ENCODE results near the gene EDARADD.
"Not testable (repeated sequence)": the region's sequence is repeated elsewhere in the genome, so short reads cannot be mapped to it uniquely, and the experiment has no call there.

EDARADD gene

DNA sequence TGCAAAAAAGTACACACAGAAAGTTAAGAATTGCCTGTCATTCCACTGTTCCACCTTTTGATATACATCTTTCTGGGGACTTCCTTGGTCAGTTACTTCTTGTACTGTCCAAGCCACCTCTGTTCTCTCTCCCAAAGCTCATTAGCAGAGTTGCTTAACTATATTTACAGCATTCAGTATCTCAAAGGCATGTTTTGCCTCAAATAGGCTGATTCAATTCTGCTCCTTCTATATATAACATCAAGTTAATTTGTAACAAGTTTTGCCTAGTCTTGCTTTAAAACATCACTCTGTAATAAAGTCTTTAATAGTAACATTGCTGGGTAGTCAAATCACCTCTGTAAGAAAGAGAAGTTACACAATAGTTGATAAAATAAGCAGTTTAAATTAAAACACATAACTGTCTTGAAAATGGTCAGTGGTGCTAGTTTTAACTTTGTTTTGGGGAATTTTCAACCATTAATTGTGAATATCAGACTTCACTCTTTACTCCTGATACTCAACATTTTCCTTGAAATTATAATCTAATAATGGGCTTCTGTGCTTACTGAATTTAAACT is 35.7 kb downstream of the EDARADD start:
- FAIRE-seq (no peak), DNase-seq (ENCODE audit: low spot score) (no peak)

DNA sequence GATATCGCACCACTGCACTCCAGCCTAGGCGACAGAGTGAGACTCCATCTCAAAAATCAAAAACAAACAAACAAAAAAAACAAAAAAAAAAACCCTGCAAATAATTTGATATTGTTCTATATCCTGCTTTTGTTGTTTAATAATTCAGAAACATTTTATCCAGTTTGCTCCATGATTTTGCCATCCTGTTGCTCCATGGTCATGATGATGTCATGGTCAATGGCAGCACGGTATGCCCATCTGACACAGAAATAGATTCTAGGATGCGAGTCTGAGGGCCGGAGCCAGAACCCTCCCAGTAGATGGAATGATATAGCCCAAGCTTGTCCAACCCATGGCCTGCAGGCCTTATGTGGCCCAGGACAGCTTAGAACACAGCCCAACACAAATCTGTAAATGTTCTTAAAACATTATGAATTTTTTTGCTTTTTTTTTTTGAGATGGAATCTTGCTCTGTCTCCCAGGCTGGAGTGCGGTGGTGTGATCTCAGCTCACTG is 39.8 kb downstream of the EDARADD start:
- FAIRE-seq, result no peak
- no peak for DNase-seq (ENCODE audit: low spot score)

DNA sequence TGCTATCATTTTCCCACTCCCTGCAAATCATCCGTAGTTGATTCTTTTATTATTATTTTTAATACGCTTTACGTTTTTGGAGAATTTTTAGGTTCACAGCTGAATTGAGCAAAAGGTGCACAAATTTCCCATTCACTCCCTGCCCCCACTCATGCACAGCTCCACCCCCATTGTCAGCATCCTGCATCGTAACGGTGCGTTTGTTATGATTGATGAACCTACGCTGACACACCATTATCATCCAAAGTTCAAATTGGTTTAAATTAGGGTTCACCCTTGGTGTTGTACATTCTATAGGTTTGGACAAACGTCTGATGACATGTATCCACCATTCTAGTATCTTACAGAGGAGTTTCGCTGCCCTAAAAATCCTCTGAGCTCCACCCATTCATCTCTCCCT is 44.5 kb downstream of the EDARADD start:
- no peak for FAIRE-seq
- no peak for DNase-seq (ENCODE audit: low spot score)

DNA sequence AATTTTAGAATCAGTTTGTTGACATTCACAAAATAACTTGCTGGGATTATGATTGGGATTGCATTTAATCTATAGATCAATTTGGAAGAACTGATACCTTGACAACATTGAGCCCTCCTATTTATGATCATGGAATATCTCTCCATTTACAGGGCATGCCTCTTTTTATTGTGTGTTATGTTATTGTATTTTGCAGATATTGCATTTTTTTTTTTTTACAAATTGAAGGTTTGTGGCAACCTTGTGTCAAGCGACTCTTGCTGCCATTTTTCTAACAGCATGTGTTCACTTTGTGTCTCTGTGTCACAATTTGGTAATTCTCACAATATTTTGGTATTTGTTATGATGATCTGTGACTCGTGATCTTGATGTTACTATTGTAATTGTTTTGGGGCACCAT is 46.3 kb downstream of the EDARADD start:
- DNase-seq (ENCODE audit: low spot score) (no peak), FAIRE-seq (no peak)

DNA sequence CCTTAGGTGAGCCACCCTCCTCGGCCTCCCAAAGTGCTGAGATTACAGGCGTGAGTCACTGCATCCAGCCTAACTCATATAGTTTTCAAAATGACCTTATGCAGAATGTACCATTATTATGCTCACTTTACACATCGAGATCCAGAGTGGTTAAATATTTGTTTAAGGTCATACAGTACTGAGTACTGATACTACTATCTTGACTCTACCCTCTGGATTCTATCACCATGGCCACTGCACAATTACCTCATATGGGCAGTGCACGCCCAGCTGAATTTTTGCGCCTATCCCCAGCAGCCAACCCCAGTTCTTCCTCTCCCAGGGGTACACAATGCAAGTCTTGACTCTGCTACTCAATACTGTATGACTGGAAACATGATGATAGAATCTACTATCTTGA is 56.7 kb downstream of the EDARADD start:
- DNase-seq (ENCODE audit: low spot score) (no peak), FAIRE-seq (no peak)

DNA sequence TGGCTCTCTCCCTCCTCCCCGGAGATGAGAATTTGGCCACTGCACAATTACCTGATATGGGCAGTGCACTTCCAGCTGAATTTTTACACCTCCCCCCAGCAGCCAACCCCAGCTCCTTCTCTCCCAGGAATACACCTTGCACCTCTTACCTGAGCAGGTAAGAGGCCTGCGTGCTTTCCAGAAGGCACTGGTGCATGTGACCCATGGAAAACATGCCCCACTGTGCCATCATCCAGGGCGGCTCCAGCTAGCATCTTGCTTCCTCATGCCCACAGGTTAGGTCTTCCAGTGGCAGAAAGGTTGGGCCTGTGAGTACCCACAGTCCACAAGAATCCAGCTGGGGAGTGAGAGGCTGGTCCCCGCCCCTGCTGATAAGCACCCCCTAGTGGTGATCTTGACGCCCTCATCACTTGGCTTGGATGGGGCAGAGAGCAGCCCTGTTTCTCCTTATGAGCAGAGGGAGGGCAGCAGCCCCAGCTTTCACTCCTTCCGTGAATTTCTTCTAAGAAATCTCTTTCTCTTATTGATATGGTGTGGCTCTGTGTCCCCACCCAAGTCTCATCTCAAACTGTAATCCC is 57.8 kb downstream of the EDARADD start:
- FAIRE-seq (no peak), DNase-seq (ENCODE audit: low spot score) (no peak)

DNA sequence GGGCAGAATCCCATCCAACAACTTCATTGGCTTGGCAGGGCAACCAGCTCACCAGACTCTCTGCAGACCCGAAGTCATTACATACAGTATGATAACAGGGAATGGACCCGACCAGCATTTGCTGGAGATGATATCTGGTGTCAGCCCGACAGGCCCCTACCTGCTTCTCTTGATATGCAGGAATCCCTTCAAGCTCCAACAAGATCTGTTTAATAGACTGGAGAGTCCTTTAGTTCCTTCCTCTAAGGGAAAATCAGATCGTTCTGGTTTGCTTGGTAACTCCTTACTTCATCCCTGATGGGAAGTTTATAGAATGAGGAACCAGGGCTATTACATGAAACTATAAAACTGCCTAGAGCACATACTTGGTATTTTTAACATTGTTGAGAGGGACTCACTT is 61.2 kb downstream of the EDARADD start:
- DNase-seq (ENCODE audit: low spot score) (no peak), FAIRE-seq (no peak)

DNA sequence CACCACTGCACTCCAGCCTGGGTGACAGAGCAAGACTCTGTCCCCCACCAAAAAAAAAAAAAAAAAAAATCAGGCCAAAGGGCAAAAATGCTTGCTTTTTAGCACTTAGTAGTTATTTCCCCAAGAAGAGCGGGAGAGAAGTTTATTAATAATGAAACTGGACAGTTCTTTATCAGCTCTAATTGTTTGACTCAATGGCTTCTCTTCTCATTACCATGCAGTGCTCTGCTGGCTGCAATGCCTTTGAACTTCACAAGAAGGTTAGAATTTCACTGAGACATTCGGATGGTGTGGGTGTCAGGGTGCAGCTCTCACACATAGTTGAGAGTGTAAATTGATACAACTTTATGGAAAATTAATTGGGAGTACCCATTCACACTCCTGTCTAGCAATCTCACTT is 63.7 kb downstream of the EDARADD start:
- DNase-seq (ENCODE audit: low spot score), result no peak
- no peak for FAIRE-seq

DNA sequence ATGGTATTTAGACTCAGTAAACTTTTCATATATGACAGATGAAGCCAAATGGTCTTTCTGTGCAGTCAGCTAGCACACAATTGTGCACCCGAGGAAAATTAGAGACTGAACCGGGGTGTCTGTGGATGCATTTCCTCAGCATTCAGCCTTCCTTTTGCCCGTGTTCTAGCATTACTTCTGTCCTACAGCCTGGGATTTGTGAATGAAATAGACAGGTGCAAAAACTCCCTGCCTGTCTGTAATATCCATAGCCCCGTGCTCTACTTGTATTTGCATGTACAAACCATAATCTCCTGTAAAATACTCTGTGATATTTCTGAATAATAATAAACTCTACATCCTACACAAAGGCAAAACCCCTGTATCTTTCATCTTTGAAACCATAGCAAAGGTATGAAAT is 64.9 kb downstream of the EDARADD start:
- FAIRE-seq, result no peak

DNA sequence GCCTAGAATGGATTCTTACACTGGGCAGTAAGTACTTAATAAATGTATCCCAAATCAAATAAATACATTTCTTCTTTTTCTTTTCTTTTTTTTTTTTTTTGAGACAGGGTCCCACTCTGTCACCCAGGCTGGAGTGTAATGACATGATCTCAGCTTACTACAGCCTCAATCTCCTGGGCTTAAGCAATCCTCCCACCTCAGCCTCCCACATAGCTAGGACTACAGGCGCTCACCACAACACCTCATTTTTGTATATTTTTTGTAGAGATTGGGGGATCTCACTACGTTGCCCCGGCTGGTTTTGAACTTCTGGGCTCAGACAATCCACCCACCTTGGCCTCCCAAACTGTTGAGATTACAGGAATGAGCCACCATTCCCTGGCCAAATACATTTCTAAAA is 66.0 kb downstream of the EDARADD start:
- DNase-seq (ENCODE audit: low spot score), result no peak
- FAIRE-seq, result no peak

More for the DNA sequence above, 64.9 kb downstream of the EDARADD start:
- no peak for DNase-seq (ENCODE audit: low spot score)

DNA sequence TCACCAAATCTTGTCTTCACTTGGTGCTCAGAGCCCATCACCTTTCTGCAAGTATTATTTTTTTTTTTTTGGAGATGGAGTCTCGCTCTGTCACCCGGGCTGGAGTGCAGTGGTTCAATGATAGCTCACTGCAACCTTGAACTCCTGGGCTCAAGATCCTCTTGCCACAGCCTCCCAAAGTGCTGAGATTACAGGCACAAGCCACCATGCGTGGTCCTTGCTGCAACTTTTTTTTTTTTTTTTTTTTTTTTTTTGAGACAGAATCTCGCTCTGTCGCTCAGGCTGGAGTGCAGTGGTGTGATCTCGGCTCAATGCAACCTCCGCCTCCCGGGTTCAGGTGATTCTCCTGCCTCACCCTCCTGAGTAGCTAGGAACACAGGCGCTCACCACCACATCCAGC is 70.1 kb downstream of the EDARADD start:
- not testable (repeated sequence) for DNase-seq (ENCODE audit: low spot score); FAIRE-seq

DNA sequence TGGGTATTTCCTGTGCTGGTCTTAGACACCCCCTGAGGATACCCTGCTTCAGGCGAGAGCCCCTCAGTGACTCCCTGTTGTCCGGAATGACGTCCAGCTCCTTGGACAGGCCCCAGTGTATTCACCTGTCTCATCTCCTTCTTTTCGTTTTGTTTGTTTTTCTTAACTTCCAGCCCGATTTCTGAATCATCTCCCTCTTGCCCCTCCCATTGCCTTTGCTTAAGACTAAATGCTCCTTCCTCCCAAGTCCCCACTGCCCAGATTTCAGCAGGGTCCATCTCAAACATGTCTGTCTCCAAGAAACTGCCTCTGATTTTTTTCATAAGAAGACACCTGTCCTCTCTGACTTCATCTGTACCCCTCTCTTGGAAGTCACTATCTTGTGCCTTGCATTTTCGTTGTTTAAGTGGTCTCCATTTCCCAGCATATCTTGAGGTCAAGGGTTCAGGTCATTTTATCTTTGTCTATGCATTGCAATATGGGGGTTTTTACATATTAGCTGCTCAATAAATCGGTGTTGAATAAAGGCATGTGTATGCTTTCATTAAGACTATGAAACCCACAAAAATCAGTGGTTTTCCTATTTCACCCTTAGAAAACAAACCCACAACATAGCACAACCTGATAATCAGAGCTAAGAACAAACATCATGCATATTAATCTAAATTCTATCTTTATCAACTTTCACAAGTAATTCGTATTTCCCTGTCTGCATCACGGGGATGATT is 71.3 kb downstream of the EDARADD start:
- FAIRE-seq (no peak), DNase-seq (ENCODE audit: low spot score) (no peak)

DNA sequence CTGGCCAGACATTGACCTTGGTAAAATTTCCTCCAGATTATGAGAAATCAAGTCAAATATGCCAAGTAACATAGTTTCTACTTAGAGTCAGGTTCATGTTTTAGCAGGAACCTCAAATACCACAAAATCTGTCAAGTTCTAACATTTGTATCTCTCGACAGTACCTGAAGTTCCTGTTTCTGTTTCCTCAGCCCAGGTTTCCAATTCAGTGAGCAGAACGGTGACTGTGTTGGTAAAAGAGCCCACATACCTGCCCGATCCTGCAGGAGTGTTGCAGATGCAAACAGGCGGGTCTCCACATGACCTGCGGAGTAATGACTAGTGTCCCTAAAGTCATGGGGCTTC is 71.8 kb downstream of the EDARADD start:
- no peak for DNase-seq (ENCODE audit: low spot score)
- no peak for FAIRE-seq

DNA sequence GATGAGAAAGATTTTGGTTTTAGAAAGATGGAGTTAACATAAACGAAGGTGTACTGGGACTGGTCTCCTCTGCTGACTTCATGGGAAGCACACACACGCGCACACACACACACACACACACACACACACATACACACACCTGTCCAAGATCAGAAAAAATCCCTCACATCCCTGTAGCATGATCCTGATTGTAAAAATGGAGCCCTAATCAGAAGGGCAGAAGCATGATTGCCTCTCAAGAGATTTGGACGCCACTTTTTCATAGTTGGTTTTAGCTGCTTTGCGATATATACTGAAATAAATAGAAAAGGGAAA is 73.2 kb downstream of the EDARADD start:
- FAIRE-seq (no peak), DNase-seq (ENCODE audit: low spot score) (no peak)

DNA sequence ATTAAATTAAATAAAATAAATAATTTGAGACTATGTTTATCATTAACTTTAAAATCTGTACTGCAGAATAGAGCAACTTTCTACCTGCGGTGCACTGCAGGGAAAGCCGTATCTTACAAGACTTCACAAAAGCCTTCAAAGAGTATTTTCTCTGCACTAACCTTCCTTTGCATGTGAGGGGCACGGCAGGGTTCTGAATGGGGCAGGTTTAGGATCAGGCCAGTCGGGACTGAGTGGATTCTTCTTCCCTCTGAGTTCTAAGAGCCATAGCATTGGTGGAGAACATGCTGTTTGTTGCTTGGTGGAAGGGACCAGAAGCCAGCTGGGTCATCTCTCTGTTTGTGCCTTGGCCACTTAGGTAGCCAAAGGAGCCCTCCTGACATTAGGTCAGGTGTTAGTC is 74.5 kb downstream of the EDARADD start:
- DNase-seq (ENCODE audit: low spot score), result no peak
- no peak for FAIRE-seq

DNA sequence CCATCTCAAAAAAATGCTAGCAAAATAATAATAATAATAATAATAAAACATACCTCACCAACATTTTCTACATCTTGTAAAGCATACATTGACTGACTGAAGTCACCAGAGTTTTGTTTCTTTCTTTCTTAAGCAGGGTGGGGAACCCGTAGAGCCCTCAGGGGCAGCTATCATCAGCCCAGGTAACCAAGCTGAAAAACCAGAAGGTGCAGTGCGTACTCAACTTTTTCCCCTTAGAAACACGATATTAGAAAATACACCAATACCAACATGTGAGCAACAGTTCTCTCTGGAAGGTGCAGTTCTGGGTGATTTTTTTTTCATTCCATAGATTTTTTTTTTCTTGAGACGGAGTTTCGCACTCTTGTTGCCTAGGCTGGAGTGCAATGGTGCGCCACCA is 75.4 kb downstream of the EDARADD start:
- FAIRE-seq (no peak), DNase-seq (ENCODE audit: low spot score) (no peak)

DNA sequence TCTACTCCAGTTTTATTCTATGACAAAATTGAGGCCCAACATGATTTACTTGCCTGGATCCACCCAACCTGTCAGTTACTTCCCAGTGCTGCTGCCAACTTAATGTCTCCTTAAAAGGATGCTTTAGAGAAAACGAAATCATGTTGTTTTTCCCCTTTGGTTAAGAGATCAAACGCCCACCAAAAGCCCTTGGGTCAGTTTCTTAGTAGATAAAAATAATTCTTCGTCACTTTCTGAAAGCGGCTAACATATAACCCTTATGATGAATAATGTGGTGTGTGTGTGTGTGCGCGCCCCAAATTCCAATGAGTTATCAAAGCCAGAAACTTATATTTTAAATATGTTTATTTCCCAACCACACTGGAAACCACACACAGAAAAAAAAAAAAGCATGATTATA is 77.0 kb downstream of the EDARADD start:
- FAIRE-seq (no peak), DNase-seq (ENCODE audit: low spot score) (no peak)

DNA sequence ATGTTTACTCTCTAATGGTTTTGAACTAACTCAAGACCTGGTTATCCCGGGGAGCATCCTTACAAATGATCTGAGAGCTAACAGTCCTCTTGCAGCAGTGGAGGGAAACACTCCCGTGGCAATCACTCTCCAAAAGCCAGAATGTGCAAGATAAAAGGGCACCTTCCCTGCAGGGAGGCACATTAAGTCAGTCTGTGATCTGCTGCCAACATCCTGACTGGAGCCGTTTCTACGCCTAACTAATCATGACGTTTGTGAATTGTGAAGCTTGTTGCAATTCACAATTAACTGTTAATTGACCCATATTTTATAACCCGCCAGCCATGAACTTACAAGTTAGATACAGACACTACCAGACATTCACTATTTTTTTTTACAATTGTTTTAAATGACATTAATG is 77.6 kb downstream of the EDARADD start:
- no peak for FAIRE-seq

DNA sequence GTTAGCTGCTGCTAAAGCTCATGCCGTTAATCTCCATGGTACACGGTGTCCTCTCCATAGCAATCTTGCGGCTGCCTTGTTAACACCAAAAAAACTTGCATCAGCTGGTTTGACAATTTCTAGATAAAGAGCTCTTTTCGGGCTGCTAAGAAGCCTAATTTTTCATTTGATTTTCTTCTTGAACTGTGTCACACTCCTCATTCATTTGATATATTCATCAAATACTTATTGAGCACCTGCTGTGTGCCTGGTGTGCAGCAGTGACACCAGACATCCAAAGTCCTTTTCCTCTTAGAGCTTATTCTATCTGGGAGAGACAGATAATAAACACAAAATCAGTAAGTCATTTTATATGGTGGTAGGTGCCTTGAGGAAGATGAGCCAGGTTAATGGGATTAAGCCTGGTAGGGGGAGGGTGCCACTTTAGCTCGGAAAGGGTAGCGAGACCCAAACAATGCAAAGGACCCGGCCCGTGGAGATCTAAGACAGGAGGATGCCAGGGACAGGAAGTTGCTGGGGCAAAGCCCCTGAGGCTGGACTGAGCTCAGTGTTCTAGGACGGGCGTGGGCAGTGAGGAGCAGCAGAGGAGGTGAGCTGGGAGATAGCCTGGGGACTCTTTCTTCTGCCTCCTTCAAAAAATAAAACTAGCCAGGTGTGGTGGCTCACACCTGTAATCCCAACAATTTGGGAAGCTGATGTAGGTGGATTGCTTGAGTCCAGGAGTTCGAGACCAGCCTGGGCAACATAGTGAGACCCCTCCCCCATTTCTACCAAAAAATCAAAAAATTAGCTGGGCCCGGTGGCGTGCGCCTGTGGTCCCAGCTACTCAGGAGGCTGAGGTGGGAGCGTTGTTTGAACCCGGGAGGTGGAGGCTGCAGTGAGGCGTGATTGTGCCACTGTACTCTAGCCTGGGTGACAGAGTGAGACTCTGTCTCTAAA is 79.0 kb downstream of the EDARADD start:
- no peak for DNase-seq (ENCODE audit: low spot score)
- FAIRE-seq, result no peak

More for the DNA sequence above, 77.6 kb downstream of the EDARADD start:
- no peak for DNase-seq (ENCODE audit: low spot score)

DNA sequence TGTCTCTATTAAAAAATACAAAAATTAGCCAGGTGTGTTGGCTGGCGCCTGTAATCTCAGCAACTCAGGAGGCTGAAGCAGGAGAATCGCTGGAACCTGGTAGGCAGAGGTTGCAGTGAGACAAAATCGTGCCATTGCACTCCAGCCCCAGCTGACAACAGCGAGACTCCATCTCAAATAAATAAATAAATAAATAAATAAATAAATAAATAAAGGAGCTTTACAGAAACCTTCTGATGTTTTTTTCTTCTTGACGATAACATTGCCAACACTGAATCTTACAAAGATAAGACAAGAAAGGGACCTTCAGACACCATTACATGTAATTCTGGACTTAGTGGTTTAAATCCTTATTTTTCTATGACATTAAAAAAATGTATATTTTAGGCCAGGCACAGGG is 81.9 kb downstream of the EDARADD start:
- no peak for FAIRE-seq
- DNase-seq (ENCODE audit: low spot score), result no peak

DNA sequence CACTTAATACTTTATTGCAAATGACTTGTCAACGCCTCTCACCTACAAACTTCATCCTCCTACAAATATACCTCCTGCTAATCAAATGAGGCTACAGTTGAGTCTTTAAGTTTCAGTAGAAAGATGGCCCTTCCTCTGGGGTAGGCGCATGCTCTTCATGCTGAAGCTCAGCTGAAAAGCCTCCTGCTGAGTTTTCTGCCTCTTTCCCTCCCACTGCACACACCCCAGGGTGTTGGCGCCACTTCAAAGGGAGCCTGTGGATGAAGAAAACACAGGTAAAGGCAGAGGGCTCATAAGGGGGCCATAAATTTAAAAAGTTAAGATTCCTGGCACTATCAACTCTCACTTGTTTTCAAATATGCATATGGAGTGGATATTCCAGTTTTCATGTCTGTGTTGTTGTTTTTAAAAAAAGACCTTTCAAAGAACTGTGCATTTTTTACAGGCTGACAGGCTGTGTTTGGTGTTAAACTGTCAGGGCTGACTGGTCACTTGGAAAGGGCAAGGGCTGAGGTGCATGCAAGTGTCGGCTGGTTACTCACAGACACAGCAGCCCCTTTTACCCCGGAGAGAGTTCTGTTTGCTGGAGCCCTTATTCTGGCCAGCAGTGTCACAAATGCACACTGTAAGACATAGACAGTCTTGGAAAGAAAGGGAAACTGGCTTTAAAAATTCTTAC is 86.8 kb downstream of the EDARADD start:
- DNase-seq (ENCODE audit: low spot score) (no peak), FAIRE-seq (no peak)
